ENCODE results near the gene SIK2.

SIK2 gene

GRCh38 chr11:111748035-111748804 lies 146.0 kb downstream of the SIK2 start:
- Histone ChIP-seq H3K9me3 (ENCODE audit: severe bottlenecking) (no peaks in the 10 kb centered on the region), H3K27me3 (ENCODE audit: insufficient read depth, poor library complexity, severe bottlenecking) (no peaks in the 10 kb centered on the region), H3K36me3 (ENCODE audit: low read depth) (peaks cover 90% of the 10 kb centered on the region), H3K4me3 (ENCODE audit: severe bottlenecking) (no peak overlapping the region), H3K27ac (ENCODE audit: poor library complexity, severe bottlenecking) (no peak overlapping the region), H3K4me1 (ENCODE audit: insufficient read depth, poor library complexity, severe bottlenecking) (peaks cover 12% of the 10 kb centered on the region)
- TF ChIP-seq CTCF (IDR thresholded peaks at IDR 0.05; ENCODE audit: poor library complexity, severe bottlenecking), result no peak
- no peak for DNase-seq (ENCODE audit: low spot score)
- ATAC-seq (ENCODE audit: low read depth), result no peak

- no peak for TF ChIP-seq CTCF (IDR thresholded peaks at IDR 0.05; ENCODE audit: poor library complexity, severe bottlenecking)
- H3K27me3 ChIP-seq (ENCODE audit: insufficient read depth, poor library complexity, severe bottlenecking), result no peaks in the 10 kb centered on the region
- H3K4me3 ChIP-seq (ENCODE audit: severe bottlenecking), result no peak overlapping the region
- peaks cover 12% of the 10 kb centered on the region for H3K4me1 ChIP-seq (ENCODE audit: insufficient read depth, poor library complexity, severe bottlenecking)
- ATAC-seq (ENCODE audit: low read depth) (no peak), DNase-seq (ENCODE audit: low spot score) (no peak)
- H3K36me3 ChIP-seq (ENCODE audit: low read depth), result peaks cover 90% of the 10 kb centered on the region
- no peak overlapping the region for H3K27ac ChIP-seq (ENCODE audit: poor library complexity, severe bottlenecking)
- H3K9me3 ChIP-seq (ENCODE audit: severe bottlenecking), result no peaks in the 10 kb centered on the region
Observed at GRCh38 chr11:111749646-111750045, 147.4 kb downstream of the SIK2 start.

- Histone ChIP-seq H3K27me3 (ENCODE audit: insufficient read depth, poor library complexity, severe bottlenecking) (no peaks in the 10 kb centered on the region), H3K27ac (ENCODE audit: poor library complexity, severe bottlenecking) (no peak overlapping the region), H3K9me3 (ENCODE audit: severe bottlenecking) (no peaks in the 10 kb centered on the region), H3K4me3 (ENCODE audit: severe bottlenecking) (no peak overlapping the region), H3K36me3 (ENCODE audit: low read depth) (peaks cover 91% of the 10 kb centered on the region), H3K4me1 (ENCODE audit: insufficient read depth, poor library complexity, severe bottlenecking) (no peaks in the 10 kb centered on the region)
- DNase-seq (ENCODE audit: low spot score), result no peak
- no peak for ATAC-seq (ENCODE audit: low read depth)
- TF ChIP-seq CTCF (IDR thresholded peaks at IDR 0.05; ENCODE audit: poor library complexity, severe bottlenecking), result no peak
Observed at GRCh38 chr11:111756097-111756496, 153.8 kb downstream of the SIK2 start.

GRCh38 chr11:111759376-111759775 lies 157.1 kb downstream of the SIK2 start:
- TF ChIP-seq CTCF (IDR thresholded peaks at IDR 0.05; ENCODE audit: poor library complexity, severe bottlenecking), result no peak
- no peak for ATAC-seq (ENCODE audit: low read depth)

GRCh38 chr11:111759778-111760407 lies 157.6 kb downstream of the SIK2 start:
- no peaks in the 10 kb centered on the region for H3K27me3 ChIP-seq (ENCODE audit: insufficient read depth, poor library complexity, severe bottlenecking)
- no peak overlapping the region for H3K27ac ChIP-seq (ENCODE audit: poor library complexity, severe bottlenecking)
- ATAC-seq (ENCODE audit: low read depth) (no peak), DNase-seq (ENCODE audit: low spot score) (no peak)
- H3K9me3 ChIP-seq (ENCODE audit: severe bottlenecking), result no peaks in the 10 kb centered on the region
- TF ChIP-seq CTCF (IDR thresholded peaks at IDR 0.05; ENCODE audit: poor library complexity, severe bottlenecking), result no peak
- no peak overlapping the region for H3K4me3 ChIP-seq (ENCODE audit: severe bottlenecking)
- peaks cover 81% of the 10 kb centered on the region for H3K36me3 ChIP-seq (ENCODE audit: low read depth)
- H3K4me1 ChIP-seq (ENCODE audit: insufficient read depth, poor library complexity, severe bottlenecking), result no peaks in the 10 kb centered on the region

More at GRCh38 chr11:111759376-111759775, 157.1 kb downstream of the SIK2 start:
- Histone ChIP-seq H3K4me1 (ENCODE audit: insufficient read depth, poor library complexity, severe bottlenecking) (no peaks in the 10 kb centered on the region), H3K27ac (ENCODE audit: poor library complexity, severe bottlenecking) (no peak overlapping the region), H3K9me3 (ENCODE audit: severe bottlenecking) (no peaks in the 10 kb centered on the region), H3K36me3 (ENCODE audit: low read depth) (peaks cover 85% of the 10 kb centered on the region), H3K4me3 (ENCODE audit: severe bottlenecking) (no peak overlapping the region), H3K27me3 (ENCODE audit: insufficient read depth, poor library complexity, severe bottlenecking) (no peaks in the 10 kb centered on the region)
- no peak for DNase-seq (ENCODE audit: low spot score)
